Tibial nerve (tissue), 4 donors: ENCODE measurements around the gene ZNF740.

Experiments used
- EP300 ChIP-seq, 2 donors: sonication (generic); formaldehyde crosslinking; IDR thresholded peaks; one replicate each; pipeline ENCODE4 v1.6.1; 2017; ENCODE audit warnings: antibody characterized with exemption in 2 of 2, mild to moderate bottlenecking in 1 of 2
- TF ChIP-seq, protein P1 (sequence below), 5 experiments: fragments of 200-600 bp in 3 of 5; fragments of 450-650 bp in 2 of 5; sonication (generic) in 3 of 5; IDR thresholded peaks; one replicate each; pipeline ENCODE4 v1.5.1; 2016 to 2019; ENCODE audit warnings: antibody characterized with exemption in 5 of 5, mild to moderate bottlenecking in 3 of 5, moderate library complexity in 2 of 5

DNA sequence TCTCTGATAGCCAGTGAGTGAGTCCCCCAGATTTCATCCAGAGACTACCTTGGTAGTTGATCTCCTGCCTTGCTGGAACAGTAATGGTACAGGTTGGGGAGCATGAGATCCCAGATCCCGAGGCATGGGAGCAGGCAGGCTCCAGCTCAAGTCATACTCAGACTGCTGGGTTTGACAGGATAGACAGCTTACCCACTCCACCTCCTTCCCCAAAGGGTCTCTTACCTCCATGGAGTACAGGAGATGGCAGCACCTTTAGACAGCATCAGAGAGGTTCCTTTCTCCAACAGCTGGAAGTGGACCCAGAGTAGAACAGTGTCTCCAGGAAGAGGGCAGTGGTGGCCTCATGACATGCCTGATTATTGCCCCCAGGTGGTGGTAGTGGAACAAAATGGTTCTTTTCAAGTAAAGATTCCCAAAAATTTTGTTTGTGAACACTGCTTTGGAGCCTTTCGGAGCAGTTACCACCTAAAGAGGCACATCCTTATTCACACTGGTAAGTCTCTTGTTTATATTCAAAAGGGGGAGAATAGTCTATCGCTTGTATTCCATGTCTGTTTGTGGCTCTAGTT lies 5.1 kb downstream of the ZNF740 start:
- no peak for TF ChIP-seq EP300 (IDR thresholded peaks at IDR 0.05)
- TF ChIP-seq, protein P1, sequence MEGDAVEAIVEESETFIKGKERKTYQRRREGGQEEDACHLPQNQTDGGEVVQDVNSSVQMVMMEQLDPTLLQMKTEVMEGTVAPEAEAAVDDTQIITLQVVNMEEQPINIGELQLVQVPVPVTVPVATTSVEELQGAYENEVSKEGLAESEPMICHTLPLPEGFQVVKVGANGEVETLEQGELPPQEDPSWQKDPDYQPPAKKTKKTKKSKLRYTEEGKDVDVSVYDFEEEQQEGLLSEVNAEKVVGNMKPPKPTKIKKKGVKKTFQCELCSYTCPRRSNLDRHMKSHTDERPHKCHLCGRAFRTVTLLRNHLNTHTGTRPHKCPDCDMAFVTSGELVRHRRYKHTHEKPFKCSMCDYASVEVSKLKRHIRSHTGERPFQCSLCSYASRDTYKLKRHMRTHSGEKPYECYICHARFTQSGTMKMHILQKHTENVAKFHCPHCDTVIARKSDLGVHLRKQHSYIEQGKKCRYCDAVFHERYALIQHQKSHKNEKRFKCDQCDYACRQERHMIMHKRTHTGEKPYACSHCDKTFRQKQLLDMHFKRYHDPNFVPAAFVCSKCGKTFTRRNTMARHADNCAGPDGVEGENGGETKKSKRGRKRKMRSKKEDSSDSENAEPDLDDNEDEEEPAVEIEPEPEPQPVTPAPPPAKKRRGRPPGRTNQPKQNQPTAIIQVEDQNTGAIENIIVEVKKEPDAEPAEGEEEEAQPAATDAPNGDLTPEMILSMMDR (IDR thresholded peaks at IDR 0.05), result no peak
